Cardiac muscle cell (in vitro differentiated cells and primary cell): ENCODE measurements around the gene TMC7. TPM values are rescaled to one million over a fixed set of nuclear protein-coding genes. Genes with fewer than 3 reads are reported as not detected.
"Not testable (repeated sequence)": the region's sequence is repeated elsewhere in the genome, so short reads cannot be mapped to it uniquely, and the experiment has no call there.

ENCODE experiments used
- DNase-seq, 2 donors: peaks; one replicate each; pipeline versions ENCODE4 v3.0.0 to v3.0.0-alpha.2; 2010 to 2017; ENCODE audit warnings: low read depth in 1 of 2, low spot score in 1 of 2
- H3K27ac ChIP-seq: fragments of 200-600 bp; sonication (generic); 2 replicates; pipeline ENCODE4 v1.5.1; 2016
- H3K27me3 ChIP-seq: fragments of 200-600 bp; sonication (generic); 2 replicates; pipeline ENCODE4 v1.6.0; 2016; ENCODE audit warnings: control low read depth
- H3K36me3 ChIP-seq: fragments of 200-600 bp; sonication (generic); 2 replicates; pipeline ENCODE4 v1.5.1; 2016; ENCODE audit warnings: control low read depth
- H3K4me1 ChIP-seq: fragments of 200-600 bp; sonication (generic); 2 replicates; pipeline ENCODE4 v1.8.1; 2017; ENCODE audit warnings: low read depth, mild to moderate bottlenecking, mixed run types
- H3K4me3 ChIP-seq: fragments of 200-600 bp; sonication (generic); 2 replicates; pipeline ENCODE4 v1.5.1; 2016; ENCODE audit warnings: mild to moderate bottlenecking
- H3K9me3 ChIP-seq: fragments of 200-600 bp; sonication (generic); 2 replicates; pipeline ENCODE4 v1.5.1; 2017; ENCODE audit warnings: low read depth, mild to moderate bottlenecking, control low read depth
- CTCF ChIP-seq: IDR thresholded peaks from 2 replicates; pipeline ENCODE4 v1.5.1; 2012; ENCODE audit warnings: low read depth, mild to moderate bottlenecking, low read length
- polyA plus RNA-seq: library from polyadenylated mRNA; unstranded; fragments of >200 nt; fragmentation: Nextera tagmentation; extraction: Ambion mirVana; gene quantifications from 2 replicates; pipeline ENCODE4 v1.2.1, GENCODE V29; 2016
- total RNA-seq: library from RNA; depleted of rRNA; stranded (reverse); fragments of >200 nt; gene quantifications from 2 replicates; pipeline ENCODE4 v1.2.3, GENCODE V29; 2016

The TMC7 gene
- total and polyA plus RNA-seq, 2 experiments from 2014 or later, result 1.5 to 4.6 TPM

- Histone ChIP-seq H3K9me3 (no peaks in the 10 kb centered on the region), H3K4me3 (peak overlapping the region; percentile 54), H3K27ac (no peak overlapping the region), H3K36me3 (no peaks in the 10 kb centered on the region), H3K4me1 (no peaks in the 10 kb centered on the region), H3K27me3 (no peaks in the 10 kb centered on the region)
- TF ChIP-seq CTCF, result no peak
- no peak for DNase-seq
Measured at GRCh38 chr16:18984435-18985005, 786 bp downstream of the TMC7 start.

DNA sequence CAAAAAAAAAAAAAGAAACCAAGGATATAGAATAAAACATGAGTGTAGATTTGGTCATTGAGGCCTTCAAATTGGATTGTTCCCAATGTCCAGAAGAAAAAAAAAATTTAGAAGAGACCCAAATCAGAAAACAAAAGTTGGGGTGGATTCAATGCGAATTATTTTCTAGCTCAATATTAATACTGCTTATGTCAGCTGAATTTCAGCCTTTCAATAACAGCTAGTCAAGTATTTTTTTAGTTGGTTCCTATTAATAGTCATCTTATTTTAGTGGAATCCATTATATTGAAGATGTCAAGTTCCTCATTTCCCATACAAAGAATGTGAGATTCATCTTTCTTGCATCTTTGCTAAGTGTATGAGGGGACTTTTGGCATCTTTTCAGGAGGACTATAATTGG is 1.5 kb downstream of the TMC7 start:
- not testable (repeated sequence) for H3K4me3 ChIP-seq, H3K27ac ChIP-seq, DNase-seq, H3K36me3 ChIP-seq, H3K4me1 ChIP-seq, H3K9me3 ChIP-seq, H3K27me3 ChIP-seq

- H3K4me3 ChIP-seq, H3K27me3 ChIP-seq, H3K36me3 ChIP-seq, DNase-seq, H3K27ac ChIP-seq, H3K9me3 ChIP-seq, H3K4me1 ChIP-seq: not testable (repeated sequence)
Measured at GRCh38 chr16:18991731-18992130, 8.0 kb downstream of the TMC7 start.

DNA sequence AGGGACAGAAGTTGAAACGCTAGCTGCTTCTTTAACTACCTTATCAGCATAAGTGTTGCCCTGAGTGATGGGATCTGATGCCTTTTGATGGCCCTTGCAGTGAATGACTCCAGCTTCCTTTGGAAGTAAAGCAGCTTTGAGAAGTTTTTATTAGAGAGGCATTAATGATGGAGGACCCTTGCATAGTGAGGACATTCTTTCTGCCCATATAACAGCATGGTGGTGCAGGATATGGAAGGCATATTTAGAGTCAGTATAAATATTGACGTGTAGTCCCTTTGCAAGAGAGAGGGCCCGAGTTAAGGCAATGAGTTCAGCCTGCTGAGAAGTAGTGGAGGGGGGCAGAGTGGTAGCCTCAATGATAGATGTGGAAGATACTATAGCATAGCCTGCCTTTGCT is 9.8 kb downstream of the TMC7 start:
- H3K4me1 ChIP-seq, H3K27me3 ChIP-seq, DNase-seq, H3K36me3 ChIP-seq, H3K4me3 ChIP-seq, H3K9me3 ChIP-seq, H3K27ac ChIP-seq: not testable (repeated sequence)

GRCh38 chr16:18994181-18994580 is 10.4 kb downstream of the TMC7 start:
- H3K27me3 ChIP-seq, H3K27ac ChIP-seq, H3K9me3 ChIP-seq, H3K4me1 ChIP-seq, H3K36me3 ChIP-seq, H3K4me3 ChIP-seq, DNase-seq: not testable (repeated sequence)

DNA sequence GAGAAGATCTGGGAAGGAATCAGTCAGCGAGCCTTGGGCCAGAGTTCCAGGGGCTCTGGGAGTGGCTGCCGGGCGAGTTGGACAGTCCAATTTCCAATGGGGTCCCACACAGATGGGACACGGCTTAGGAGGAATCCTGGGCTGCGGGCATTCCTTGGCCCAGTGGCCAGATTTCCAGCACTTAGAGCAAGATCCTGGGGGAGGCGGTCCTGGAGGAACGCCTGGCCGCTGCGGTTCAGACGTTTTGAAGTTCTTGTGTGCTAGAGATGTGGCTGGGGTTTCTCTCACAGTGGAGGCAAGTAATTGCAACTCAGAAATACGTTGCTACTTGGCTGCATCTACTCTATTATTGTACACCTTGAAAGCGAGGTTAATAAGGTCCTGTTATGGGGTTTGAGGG is 11.7 kb downstream of the TMC7 start:
- H3K36me3 ChIP-seq, DNase-seq, H3K9me3 ChIP-seq, H3K4me3 ChIP-seq, H3K4me1 ChIP-seq, H3K27me3 ChIP-seq, H3K27ac ChIP-seq: not testable (repeated sequence)

DNA sequence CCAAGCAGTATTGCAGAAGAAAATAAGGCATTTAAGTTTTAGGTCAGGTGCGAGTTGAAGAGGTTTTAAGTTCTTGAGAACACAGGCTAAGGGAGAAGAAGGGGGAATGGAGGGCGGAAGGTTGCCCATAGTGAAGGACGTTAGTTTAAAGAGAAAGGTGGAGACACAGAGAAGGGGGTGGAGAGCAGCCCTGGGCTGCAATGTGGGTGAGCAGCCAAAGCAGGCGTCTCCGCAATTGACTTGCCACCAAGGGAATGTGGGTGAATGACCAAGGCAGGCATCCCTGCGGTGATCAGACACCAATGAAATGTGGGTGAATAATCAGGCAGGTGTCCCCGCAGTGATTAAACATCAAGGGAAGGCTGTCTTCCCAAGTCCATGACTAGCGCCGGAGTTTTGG is 12.8 kb downstream of the TMC7 start:
- not testable (repeated sequence) for H3K27me3 ChIP-seq

GRCh38 chr16:18997001-18997400 is 13.3 kb downstream of the TMC7 start:
- not testable (repeated sequence) for H3K4me3 ChIP-seq, H3K9me3 ChIP-seq, H3K4me1 ChIP-seq, DNase-seq, H3K27me3 ChIP-seq, H3K36me3 ChIP-seq, H3K27ac ChIP-seq

More for the DNA sequence above, 12.8 kb downstream of the TMC7 start:
- H3K9me3 ChIP-seq, H3K36me3 ChIP-seq, H3K4me3 ChIP-seq, H3K4me1 ChIP-seq, DNase-seq, H3K27ac ChIP-seq: not testable (repeated sequence)

GRCh38 chr16:18999045-18999393 is 15.3 kb downstream of the TMC7 start:
- H3K4me3 ChIP-seq, result no peak overlapping the region
- no peak for TF ChIP-seq CTCF
- H3K4me1 ChIP-seq, result no peaks in the 10 kb centered on the region
- no peak overlapping the region for H3K27ac ChIP-seq
- H3K27me3 ChIP-seq, result no peaks in the 10 kb centered on the region
- H3K36me3 ChIP-seq, result no peaks in the 10 kb centered on the region
- DNase-seq, result no peak
- H3K9me3 ChIP-seq, result no peaks in the 10 kb centered on the region
